SK-N-SH treated with all-trans-retinoic acid at 6 μM for 48 hours (cell line): ENCODE data around the gene GARNL3.

Source experiments
- ATAC-seq: fragments of 200-7000 bp; cut with Tn5 transposase; 3 replicates; pipeline ENCODE4 v1.9.1; 2020; ENCODE audit warnings: mild to moderate bottlenecking, moderate library complexity
- ARNTL ChIP-seq: fragments of 450-650 bp; formaldehyde crosslinking; IDR thresholded peaks from 2 replicates; pipeline ENCODE4 v1.5.0; 2020; ENCODE audit warnings: low read depth, mild to moderate bottlenecking, moderate library complexity, borderline replicate concordance
- CREB5 ChIP-seq: fragments of 250-450 bp; sonication (Bioruptor Pico); IDR thresholded peaks from 2 replicates; pipeline ENCODE4 v1.5.1; 2020; ENCODE audit warnings: low read depth, mild to moderate bottlenecking, moderate library complexity
- CSDC2 ChIP-seq: fragments of 250-450 bp; sonication (Bioruptor Pico); IDR thresholded peaks from 2 replicates; pipeline ENCODE4 v1.5.0; 2020; ENCODE audit warnings: mild to moderate bottlenecking, moderate library complexity
- CSRNP3 ChIP-seq: fragments of 250-450 bp; sonication (Bioruptor Pico); IDR thresholded peaks from 2 replicates; pipeline ENCODE4 v1.5.1; 2021; ENCODE audit warnings: mild to moderate bottlenecking, moderate library complexity
- ESRRG ChIP-seq: fragments of 250-450 bp; sonication (Bioruptor Pico); IDR thresholded peaks from 2 replicates; pipeline ENCODE4 v1.6.1; 2021; ENCODE audit warnings: mild to moderate bottlenecking
- GLIS3 ChIP-seq: fragments of 250-450 bp; sonication (Bioruptor Pico); IDR thresholded peaks from 2 replicates; pipeline ENCODE4 v1.5.0; 2020; ENCODE audit warnings: mild to moderate bottlenecking, moderate library complexity
- ISL1 ChIP-seq: fragments of 250-450 bp; sonication (Bioruptor Pico); IDR thresholded peaks from 2 replicates; pipeline ENCODE4 v2.1.2; 2022; ENCODE audit warnings: mild to moderate bottlenecking, moderate library complexity
- PATZ1 ChIP-seq: fragments of 250-450 bp; sonication (Bioruptor Pico); IDR thresholded peaks from 2 replicates; pipeline ENCODE4 v1.8.0; 2020; ENCODE audit warnings: mild to moderate bottlenecking, moderate library complexity, borderline replicate concordance
- POU6F1 ChIP-seq: fragments of 250-450 bp; sonication (Bioruptor Pico); IDR thresholded peaks from 2 replicates; pipeline ENCODE4 v1.8.0; 2021; ENCODE audit warnings: low read depth, mild to moderate bottlenecking, moderate library complexity, borderline replicate concordance
- PPARA ChIP-seq: fragments of 250-450 bp; sonication (Bioruptor Pico); IDR thresholded peaks from 2 replicates; pipeline ENCODE4 v1.5.0; 2020; ENCODE audit warnings: mild to moderate bottlenecking, borderline replicate concordance
- RARB ChIP-seq: fragments of 250-450 bp; sonication (Bioruptor Pico); IDR thresholded peaks from 2 replicates; pipeline ENCODE4 v1.8.0; 2021; ENCODE audit warnings: mild to moderate bottlenecking, moderate library complexity
- SNAI2 ChIP-seq: fragments of 250-450 bp; sonication (Bioruptor Pico); IDR thresholded peaks from 2 replicates; pipeline ENCODE4 v1.5.0; 2020; ENCODE audit warnings: mild to moderate bottlenecking, moderate library complexity
- TCF4 ChIP-seq: fragments of 250-450 bp; sonication (Bioruptor Pico); IDR thresholded peaks from 2 replicates; pipeline ENCODE4 v1.8.0; 2021; ENCODE audit warnings: mild to moderate bottlenecking, moderate library complexity, borderline replicate concordance
- TOX ChIP-seq: fragments of 250-450 bp; sonication (Bioruptor Pico); IDR thresholded peaks from 2 replicates; pipeline ENCODE4 v1.8.0; 2021; ENCODE audit warnings: mild to moderate bottlenecking, moderate library complexity, borderline replicate concordance
- TSHZ2 ChIP-seq: fragments of 250-450 bp; sonication (Bioruptor Pico); IDR thresholded peaks from 2 replicates; pipeline ENCODE4 v1.5.0; 2020; ENCODE audit warnings: mild to moderate bottlenecking, moderate library complexity
- ZC3H10 ChIP-seq: fragments of 250-450 bp; sonication (Bioruptor Pico); IDR thresholded peaks from 2 replicates; pipeline ENCODE4 v1.5.1; 2021; ENCODE audit warnings: mild to moderate bottlenecking, moderate library complexity
- ZFP3 ChIP-seq: fragments of 250-450 bp; sonication (Bioruptor Pico); IDR thresholded peaks from 2 replicates; pipeline ENCODE4 v1.5.0; 2020; ENCODE audit warnings: mild to moderate bottlenecking, moderate library complexity
- ZFP30 ChIP-seq: fragments of 450-650 bp; formaldehyde crosslinking; IDR thresholded peaks from 2 replicates; pipeline ENCODE4 v1.5.0; 2022; ENCODE audit warnings: mild to moderate bottlenecking, moderate library complexity
- ZNF565 ChIP-seq: fragments of 450-650 bp; formaldehyde crosslinking; conservative IDR thresholded peaks from 2 replicates; pipeline ENCODE4 v1.5.0; 2020; ENCODE audit warnings: low read depth, mild to moderate bottlenecking, moderate library complexity
- ZNF70 ChIP-seq: fragments of 450-650 bp; formaldehyde crosslinking; IDR thresholded peaks from 2 replicates; pipeline ENCODE4 v1.5.0; 2020; ENCODE audit warnings: mild to moderate bottlenecking, moderate library complexity
- ZNF8 ChIP-seq: fragments of 450-650 bp; formaldehyde crosslinking; IDR thresholded peaks from 2 replicates; pipeline ENCODE4 v1.5.0; 2020; ENCODE audit warnings: mild to moderate bottlenecking, moderate library complexity

GARNL3 gene

GRCh38 chr9:127248241-127248640 is 16.3 kb upstream of the GARNL3 start (continued):
- TF ChIP-seq CREB5 (CRISPR knock-in tag) (no peak), SNAI2 (CRISPR knock-in tag) (no peak), ISL1 (CRISPR knock-in tag) (no peak), TOX (CRISPR knock-in tag) (no peak), ZNF565 (CRISPR knock-in tag) (no peak)
- TF ChIP-seq, all 23 proteins: peak for 0

GRCh38 chr9:127249877-127250276 is 14.7 kb upstream of the GARNL3 start:
- ATAC-seq, result no peak
- TF ChIP-seq SNAI2 (CRISPR knock-in tag) (no peak), ZNF8 (no peak), PPARA (CRISPR knock-in tag) (no peak), TSHZ2 (CRISPR knock-in tag) (no peak), CREB5 (CRISPR knock-in tag) (no peak), ZNF565 (CRISPR knock-in tag) (no peak), GLIS3 (CRISPR knock-in tag) (no peak), PATZ1 (CRISPR knock-in tag) (no peak), TCF4 (no peak), POU6F1 (CRISPR knock-in tag) (no peak), CSDC2 (no peak), ZFP30 (CRISPR knock-in tag) (no peak), TOX (CRISPR knock-in tag) (no peak), ZC3H10 (CRISPR knock-in tag) (no peak), ZNF70 (CRISPR knock-in tag) (no peak), CSRNP3 (no peak), ESRRG (CRISPR knock-in tag) (no peak)

- TF ChIP-seq PPARA (CRISPR knock-in tag) (no peak), PATZ1 (CRISPR knock-in tag) (no peak), POU6F1 (CRISPR knock-in tag) (no peak), ISL1 (CRISPR knock-in tag) (no peak), ZFP30 (CRISPR knock-in tag) (no peak), CREB5 (CRISPR knock-in tag) (no peak), ARNTL (CRISPR knock-in tag) (no peak), ZFP3 (CRISPR knock-in tag) (no peak), RARB (CRISPR knock-in tag) (no peak), CSDC2 (no peak), ZC3H10 (CRISPR knock-in tag) (no peak)
- ATAC-seq, result no peak
These were observed 13.6 kb upstream of the GARNL3 start for GRCh38 chr9:127250896-127251391.
